ENCODE data around the gene AFAP1L1.

- no peak for TF ChIP-seq GATA2 (IDR thresholded peaks at IDR 0.05; ENCODE audit: low read depth, low read length)
- no peak for TF ChIP-seq GATA3 (IDR thresholded peaks at IDR 0.05; ENCODE audit: low read depth, low read length)
Observed at GRCh38 chr5:149375434-149375833, 103.8 kb downstream of the AFAP1L1 start.

All from SH-SY5Y (cell line).